ENCODE data around the gene ODF4.
"Not testable (repeated sequence)": the region's sequence is repeated elsewhere in the genome, so short reads cannot be mapped to it uniquely, and the experiment has no call there.

Gene ODF4

GRCh38 chr17:8345951-8346665 is 6.5 kb downstream of the ODF4 start:
- Histone ChIP-seq H3K9ac (ENCODE audit: low read depth in 1 of 2, low read length in 2 of 2) (no peak overlapping the region), H3K36me3 (ENCODE audit: control insufficient read depth in 2 of 2, insufficient read depth in 2 of 2, low read length in 2 of 2) (no peaks in the 10 kb centered on the region), H3K9me3 (ENCODE audit: control insufficient read depth in 2 of 2, low read length in 2 of 2) (no peaks in the 10 kb centered on the region), H3K4me1 (ENCODE audit: control insufficient read depth in 2 of 2, insufficient read depth in 2 of 2, low read length in 2 of 2) (no peaks in the 10 kb centered on the region), H3K27ac (ENCODE audit: low read depth in 2 of 2, low read length in 2 of 2) (no peak overlapping the region), H3K27me3 (ENCODE audit: control insufficient read depth in 2 of 2, insufficient read depth in 2 of 2, low read length in 2 of 2) (peaks cover 7 to 9% of the 10 kb centered on the region in 2 donors), H3K4me3 (ENCODE audit: low read length in 2 of 2) (no peak overlapping the region)

GRCh38 chr17:8347001-8347400 is 7.4 kb downstream of the ODF4 start:
- H3K9me3 ChIP-seq (ENCODE audit: control insufficient read depth in 2 of 2, low read length in 2 of 2); H3K4me1 ChIP-seq (ENCODE audit: control insufficient read depth in 2 of 2, insufficient read depth in 2 of 2, low read length in 2 of 2); H3K27ac ChIP-seq (ENCODE audit: low read depth in 2 of 2, low read length in 2 of 2); H3K27me3 ChIP-seq (ENCODE audit: control insufficient read depth in 2 of 2, insufficient read depth in 2 of 2, low read length in 2 of 2); H3K4me3 ChIP-seq (ENCODE audit: low read length in 2 of 2); H3K9ac ChIP-seq (ENCODE audit: low read depth in 1 of 2, low read length in 2 of 2); H3K36me3 ChIP-seq (ENCODE audit: control insufficient read depth in 2 of 2, insufficient read depth in 2 of 2, low read length in 2 of 2): not testable (repeated sequence)

- Histone ChIP-seq H3K9ac (ENCODE audit: low read depth in 1 of 2, low read length in 2 of 2) (no peak overlapping the region), H3K27ac (ENCODE audit: low read depth in 2 of 2, low read length in 2 of 2) (no peak overlapping the region), H3K36me3 (ENCODE audit: control insufficient read depth in 2 of 2, insufficient read depth in 2 of 2, low read length in 2 of 2) (no peaks in the 10 kb centered on the region), H3K27me3 (ENCODE audit: control insufficient read depth in 2 of 2, insufficient read depth in 2 of 2, low read length in 2 of 2) (peaks cover 7 to 9% of the 10 kb centered on the region in 2 donors), H3K4me3 (ENCODE audit: low read length in 2 of 2) (no peak overlapping the region), H3K4me1 (ENCODE audit: control insufficient read depth in 2 of 2, insufficient read depth in 2 of 2, low read length in 2 of 2) (no peaks in the 10 kb centered on the region), H3K9me3 (ENCODE audit: control insufficient read depth in 2 of 2, low read length in 2 of 2) (no peaks in the 10 kb centered on the region)
Observed at GRCh38 chr17:8350339-8350738, 10.7 kb downstream of the ODF4 start.

- Histone ChIP-seq H3K9me3 (ENCODE audit: control insufficient read depth in 2 of 2, low read length in 2 of 2) (no peaks in the 10 kb centered on the region), H3K27me3 (ENCODE audit: control insufficient read depth in 2 of 2, insufficient read depth in 2 of 2, low read length in 2 of 2) (no peaks in the 10 kb centered on the region), H3K4me1 (ENCODE audit: control insufficient read depth in 2 of 2, insufficient read depth in 2 of 2, low read length in 2 of 2) (no peaks in the 10 kb centered on the region), H3K27ac (ENCODE audit: low read depth in 2 of 2, low read length in 2 of 2) (no peak overlapping the region), H3K9ac (ENCODE audit: low read depth in 1 of 2, low read length in 2 of 2) (no peak overlapping the region), H3K36me3 (ENCODE audit: control insufficient read depth in 2 of 2, insufficient read depth in 2 of 2, low read length in 2 of 2) (no peaks in the 10 kb centered on the region), H3K4me3 (ENCODE audit: low read length in 2 of 2) (no peak overlapping the region)
Observed at GRCh38 chr17:8353736-8354135, 14.1 kb downstream of the ODF4 start.

GRCh38 chr17:8354236-8354635 is 14.6 kb downstream of the ODF4 start:
- H3K9ac ChIP-seq (ENCODE audit: low read depth in 1 of 2, low read length in 2 of 2), result no peak overlapping the region
- H3K27ac ChIP-seq (ENCODE audit: low read depth in 2 of 2, low read length in 2 of 2), result no peak overlapping the region
- no peaks in the 10 kb centered on the region for H3K27me3 ChIP-seq (ENCODE audit: control insufficient read depth in 2 of 2, insufficient read depth in 2 of 2, low read length in 2 of 2)
- H3K4me1 ChIP-seq (ENCODE audit: control insufficient read depth in 2 of 2, insufficient read depth in 2 of 2, low read length in 2 of 2), result no peaks in the 10 kb centered on the region
- no peak overlapping the region for H3K4me3 ChIP-seq (ENCODE audit: low read length in 2 of 2)
- H3K9me3 ChIP-seq (ENCODE audit: control insufficient read depth in 2 of 2, low read length in 2 of 2), result no peaks in the 10 kb centered on the region
- H3K36me3 ChIP-seq (ENCODE audit: control insufficient read depth in 2 of 2, insufficient read depth in 2 of 2, low read length in 2 of 2), result no peaks in the 10 kb centered on the region

GRCh38 chr17:8357910-8358309 is 18.3 kb downstream of the ODF4 start:
- H3K9me3 ChIP-seq (ENCODE audit: control insufficient read depth in 2 of 2, low read length in 2 of 2), result no peaks in the 10 kb centered on the region
- H3K4me3 ChIP-seq (ENCODE audit: low read length in 2 of 2), result no peak overlapping the region
- H3K36me3 ChIP-seq (ENCODE audit: control insufficient read depth in 2 of 2, insufficient read depth in 2 of 2, low read length in 2 of 2), result no peaks in the 10 kb centered on the region
- H3K27ac ChIP-seq (ENCODE audit: low read depth in 2 of 2, low read length in 2 of 2), result no peak overlapping the region
- H3K9ac ChIP-seq (ENCODE audit: low read depth in 1 of 2, low read length in 2 of 2), result no peak overlapping the region
- H3K4me1 ChIP-seq (ENCODE audit: control insufficient read depth in 2 of 2, insufficient read depth in 2 of 2, low read length in 2 of 2), result no peaks in the 10 kb centered on the region
- H3K27me3 ChIP-seq (ENCODE audit: control insufficient read depth in 2 of 2, insufficient read depth in 2 of 2, low read length in 2 of 2), result no peaks in the 10 kb centered on the region

- H3K4me3 ChIP-seq (ENCODE audit: low read length in 2 of 2), result no peak overlapping the region
- no peak overlapping the region for H3K9ac ChIP-seq (ENCODE audit: low read depth in 1 of 2, low read length in 2 of 2)
- peaks cover 0 to 3% of the 10 kb centered on the region in 2 donors for H3K36me3 ChIP-seq (ENCODE audit: control insufficient read depth in 2 of 2, insufficient read depth in 2 of 2, low read length in 2 of 2)
- H3K27me3 ChIP-seq (ENCODE audit: control insufficient read depth in 2 of 2, insufficient read depth in 2 of 2, low read length in 2 of 2), result no peaks in the 10 kb centered on the region
- no peak overlapping the region for H3K27ac ChIP-seq (ENCODE audit: low read depth in 2 of 2, low read length in 2 of 2)
- no peaks in the 10 kb centered on the region for H3K9me3 ChIP-seq (ENCODE audit: control insufficient read depth in 2 of 2, low read length in 2 of 2)
- no peaks in the 10 kb centered on the region for H3K4me1 ChIP-seq (ENCODE audit: control insufficient read depth in 2 of 2, insufficient read depth in 2 of 2, low read length in 2 of 2)
Observed at GRCh38 chr17:8359769-8360168, 20.1 kb downstream of the ODF4 start.

- Histone ChIP-seq H3K27me3 (ENCODE audit: control insufficient read depth in 2 of 2, insufficient read depth in 2 of 2, low read length in 2 of 2) (no peaks in the 10 kb centered on the region), H3K27ac (ENCODE audit: low read depth in 2 of 2, low read length in 2 of 2) (no peak overlapping the region), H3K4me1 (ENCODE audit: control insufficient read depth in 2 of 2, insufficient read depth in 2 of 2, low read length in 2 of 2) (no peaks in the 10 kb centered on the region), H3K9ac (ENCODE audit: low read depth in 1 of 2, low read length in 2 of 2) (no peak overlapping the region), H3K4me3 (ENCODE audit: low read length in 2 of 2) (no peak overlapping the region), H3K9me3 (ENCODE audit: control insufficient read depth in 2 of 2, low read length in 2 of 2) (no peaks in the 10 kb centered on the region), H3K36me3 (ENCODE audit: control insufficient read depth in 2 of 2, insufficient read depth in 2 of 2, low read length in 2 of 2) (peaks cover 0 to 3% of the 10 kb centered on the region in 2 donors)
Observed at GRCh38 chr17:8360260-8360659, 20.6 kb downstream of the ODF4 start.

GRCh38 chr17:8360751-8361150 is 21.1 kb downstream of the ODF4 start:
- Histone ChIP-seq H3K4me3 (ENCODE audit: low read length in 2 of 2) (no peak overlapping the region), H3K4me1 (ENCODE audit: control insufficient read depth in 2 of 2, insufficient read depth in 2 of 2, low read length in 2 of 2) (no peaks in the 10 kb centered on the region), H3K27me3 (ENCODE audit: control insufficient read depth in 2 of 2, insufficient read depth in 2 of 2, low read length in 2 of 2) (no peaks in the 10 kb centered on the region), H3K9ac (ENCODE audit: low read depth in 1 of 2, low read length in 2 of 2) (no peak overlapping the region), H3K36me3 (ENCODE audit: control insufficient read depth in 2 of 2, insufficient read depth in 2 of 2, low read length in 2 of 2) (peaks cover 0 to 3% of the 10 kb centered on the region in 2 donors), H3K27ac (ENCODE audit: low read depth in 2 of 2, low read length in 2 of 2) (no peak overlapping the region), H3K9me3 (ENCODE audit: control insufficient read depth in 2 of 2, low read length in 2 of 2) (no peaks in the 10 kb centered on the region)

- Histone ChIP-seq H3K9me3 (ENCODE audit: control insufficient read depth in 2 of 2, low read length in 2 of 2) (no peaks in the 10 kb centered on the region), H3K27ac (ENCODE audit: low read depth in 2 of 2, low read length in 2 of 2) (no peak overlapping the region), H3K27me3 (ENCODE audit: control insufficient read depth in 2 of 2, insufficient read depth in 2 of 2, low read length in 2 of 2) (no peaks in the 10 kb centered on the region), H3K36me3 (ENCODE audit: control insufficient read depth in 2 of 2, insufficient read depth in 2 of 2, low read length in 2 of 2) (peaks cover 0 to 3% of the 10 kb centered on the region in 2 donors), H3K4me1 (ENCODE audit: control insufficient read depth in 2 of 2, insufficient read depth in 2 of 2, low read length in 2 of 2) (no peaks in the 10 kb centered on the region), H3K4me3 (ENCODE audit: low read length in 2 of 2) (no peak overlapping the region), H3K9ac (ENCODE audit: low read depth in 1 of 2, low read length in 2 of 2) (no peak overlapping the region)
Observed at GRCh38 chr17:8362651-8363332, 23.2 kb downstream of the ODF4 start.
